HG02840 (cell line): Measurements from ENCODE around the gene FCRL1.
A peak's percentile ranks its signal among the peaks of the same experiment; 100 is the strongest.

Source experiments
- ATAC-seq: cut with Tn5 transposase; IDR thresholded peaks from one replicate; pipeline ENCODE4 v1.9.1; 2021; ENCODE audit warnings: mild to moderate bottlenecking, moderate library complexity, moderate number of reproducible peaks; ENCODE audit not compliant: unreplicated experiment, low FRiP score

Gene FCRL1, protein sequence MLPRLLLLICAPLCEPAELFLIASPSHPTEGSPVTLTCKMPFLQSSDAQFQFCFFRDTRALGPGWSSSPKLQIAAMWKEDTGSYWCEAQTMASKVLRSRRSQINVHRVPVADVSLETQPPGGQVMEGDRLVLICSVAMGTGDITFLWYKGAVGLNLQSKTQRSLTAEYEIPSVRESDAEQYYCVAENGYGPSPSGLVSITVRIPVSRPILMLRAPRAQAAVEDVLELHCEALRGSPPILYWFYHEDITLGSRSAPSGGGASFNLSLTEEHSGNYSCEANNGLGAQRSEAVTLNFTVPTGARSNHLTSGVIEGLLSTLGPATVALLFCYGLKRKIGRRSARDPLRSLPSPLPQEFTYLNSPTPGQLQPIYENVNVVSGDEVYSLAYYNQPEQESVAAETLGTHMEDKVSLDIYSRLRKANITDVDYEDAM

DNA sequence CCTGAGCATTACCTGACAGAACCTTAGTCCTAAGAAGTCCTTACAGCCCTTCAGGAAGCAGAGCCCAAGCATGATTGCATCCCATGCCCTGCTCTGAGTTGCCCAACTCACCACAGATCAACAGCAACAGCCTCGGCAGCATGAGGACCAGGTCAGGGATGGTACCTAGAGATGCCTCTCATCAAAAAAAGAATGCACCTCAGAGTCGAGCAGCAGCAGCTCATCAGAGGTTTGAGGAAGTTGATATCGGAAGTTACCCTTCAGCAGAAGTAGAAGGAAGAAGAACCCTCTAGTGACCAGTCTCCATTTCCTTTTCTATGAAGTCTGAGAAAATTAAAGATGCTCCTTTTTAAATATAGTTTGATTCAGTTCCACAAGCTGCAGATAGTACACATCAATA, at the start of gene FCRL1:
Gene FCRL1, minus strand, starts transcription at position 225 of the 400 bp plus-strand sequence. Its CDS starts 83 bp downstream, at position 142.
- ATAC-seq = no peak

GRCh38 chr1:157868654-157869053, 48.7 kb upstream of the FCRL1 start:
- no peak for ATAC-seq

DNA sequence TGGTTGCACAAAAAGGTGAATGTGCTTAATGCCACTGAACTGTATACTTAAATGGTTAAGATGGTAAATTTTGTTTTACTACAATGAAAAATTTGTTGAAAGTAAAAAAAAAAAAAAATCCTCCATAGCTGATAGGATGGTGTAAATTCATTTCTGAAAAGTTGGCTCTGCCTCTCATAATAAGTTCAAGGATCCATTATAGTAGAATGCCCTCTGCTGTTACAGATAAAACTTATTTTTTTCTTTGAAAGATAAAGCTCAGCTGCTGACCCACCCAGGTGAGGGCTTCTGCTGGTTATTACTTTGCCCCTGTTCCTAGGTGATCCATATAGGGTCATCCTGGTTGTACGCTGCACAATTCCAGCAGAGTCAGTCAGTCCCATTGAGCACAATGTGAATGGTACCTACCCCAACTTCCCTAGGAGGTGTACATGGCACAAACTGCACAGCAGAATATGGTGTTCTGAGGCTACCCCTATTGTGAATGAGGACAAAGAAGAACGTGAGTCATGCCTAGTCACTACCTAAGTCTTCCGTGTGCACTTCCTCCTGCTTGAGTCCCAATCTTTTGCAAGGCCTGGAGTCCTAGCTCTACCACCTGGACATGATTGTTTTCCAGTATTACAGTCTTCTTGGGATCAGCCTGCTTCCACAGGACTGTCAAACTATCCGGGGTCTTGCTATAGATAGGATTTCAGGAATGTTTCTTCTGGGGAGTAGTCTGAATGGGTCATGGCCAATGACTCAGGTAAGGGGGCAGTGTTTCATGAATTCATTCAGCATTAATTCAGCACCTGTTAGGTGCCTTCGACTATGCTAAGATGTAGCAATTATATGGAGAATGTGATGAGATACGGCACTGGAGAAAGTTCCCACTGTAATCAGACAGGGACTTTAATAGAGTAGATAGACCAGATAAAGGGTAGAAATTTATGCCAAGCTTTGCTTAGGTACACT, 42.5 kb upstream of the FCRL1 start:
- no peak for ATAC-seq

DNA sequence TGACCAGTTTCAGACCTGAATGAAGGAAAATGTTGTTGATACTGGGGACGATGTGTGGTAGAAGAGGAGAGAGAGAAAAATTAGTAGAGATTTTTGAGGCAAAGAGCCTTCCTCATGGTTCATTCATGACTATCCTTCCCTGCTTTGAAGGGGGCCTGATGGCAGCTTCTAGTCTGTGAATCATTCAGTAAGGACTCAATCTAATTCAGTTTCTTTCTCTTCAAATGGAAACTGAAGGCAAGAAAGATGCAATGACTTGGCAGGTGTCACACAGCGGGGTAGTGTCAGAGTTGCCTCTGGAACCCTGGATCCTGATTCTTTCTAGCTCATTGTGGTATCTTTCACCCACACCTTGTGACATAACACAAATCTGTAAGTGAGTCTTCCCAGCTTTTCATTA, 36.6 kb upstream of the FCRL1 start:
- ATAC-seq = no peak

DNA sequence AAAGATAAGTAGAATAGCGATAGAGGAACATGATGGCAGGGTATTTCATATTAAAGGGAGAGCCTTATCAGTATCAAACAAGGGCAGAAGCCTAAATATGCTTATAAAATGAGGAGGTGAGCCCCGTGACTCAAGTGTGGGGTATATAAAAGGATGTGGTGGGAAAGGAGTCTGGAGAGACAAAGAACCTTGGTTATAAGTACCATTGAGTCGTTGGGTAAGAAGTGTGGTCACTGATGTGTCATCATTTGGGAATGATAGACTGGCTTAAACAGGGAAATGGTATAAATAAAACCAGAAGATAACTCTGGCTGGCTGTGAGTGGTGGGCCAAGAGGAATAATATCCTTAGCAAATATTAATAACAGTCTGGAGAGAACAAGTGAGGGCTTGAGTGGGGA, 32.6 kb upstream of the FCRL1 start:
- no peak for ATAC-seq

DNA sequence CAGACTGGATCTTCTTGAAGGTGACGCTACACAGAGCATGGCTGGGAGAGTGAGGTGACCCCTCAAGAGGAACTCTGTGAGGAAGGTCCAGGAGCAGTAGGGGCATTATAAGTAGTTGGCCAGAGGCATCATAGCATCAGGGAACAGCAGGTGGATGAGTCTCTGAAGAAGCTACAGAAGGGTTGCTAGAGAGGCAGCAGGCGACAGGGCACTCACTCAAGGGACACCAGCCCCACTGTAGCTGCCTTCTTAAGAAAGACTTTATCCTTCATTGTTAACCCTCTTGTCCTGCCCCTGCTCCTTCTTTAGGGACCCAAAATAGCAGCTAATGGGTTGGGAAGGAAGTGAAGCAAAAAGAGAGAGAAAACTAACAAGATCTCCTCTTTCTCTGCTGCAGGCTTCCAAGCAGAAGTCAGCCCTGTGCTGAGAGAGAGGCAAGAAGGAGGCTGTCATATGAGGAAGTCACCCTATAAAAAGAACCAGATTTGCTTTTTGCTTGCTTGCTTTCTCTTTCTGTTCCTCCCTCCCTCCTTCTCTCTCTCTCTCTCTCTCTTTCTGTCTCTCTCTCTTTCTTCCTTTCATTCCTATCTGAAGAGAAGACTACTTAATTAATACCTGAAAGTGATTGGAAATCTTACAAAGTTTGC, 29.4 kb upstream of the FCRL1 start:
- ATAC-seq = peak; percentile 71

- no peak for ATAC-seq
Observed at GRCh38 chr1:157844089-157844830, 24.3 kb upstream of the FCRL1 start.

- ATAC-seq = no peak
Observed at GRCh38 chr1:157842939-157843338, 23.0 kb upstream of the FCRL1 start.

- no peak for ATAC-seq
Observed at GRCh38 chr1:157841708-157842107, 21.8 kb upstream of the FCRL1 start, which contains the start of gene CD5L. CD5L (minus strand) TSS chr1:157841808; CDS start chr1:157841701, 107 bp downstream.

DNA sequence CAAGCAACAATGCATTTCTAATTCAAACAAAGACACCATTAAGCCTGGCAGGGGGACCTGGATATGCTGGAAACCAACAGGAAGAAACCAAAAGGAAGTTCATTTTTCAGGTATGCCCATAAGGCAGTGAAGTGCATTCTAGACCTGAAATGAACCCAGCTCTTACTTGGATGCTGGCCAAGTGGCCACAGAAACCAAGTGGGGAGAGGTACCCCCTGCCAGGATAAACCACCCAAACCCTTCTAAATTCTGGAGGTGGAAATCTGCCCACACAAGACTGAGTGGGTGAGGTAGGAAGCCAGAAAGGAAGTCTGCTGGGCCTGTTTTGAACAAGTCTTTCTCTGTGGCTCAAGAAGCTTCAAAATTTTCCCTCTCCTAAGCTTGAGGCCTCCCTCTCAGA, 19.0 kb upstream of the FCRL1 start:
- ATAC-seq = no peak

DNA sequence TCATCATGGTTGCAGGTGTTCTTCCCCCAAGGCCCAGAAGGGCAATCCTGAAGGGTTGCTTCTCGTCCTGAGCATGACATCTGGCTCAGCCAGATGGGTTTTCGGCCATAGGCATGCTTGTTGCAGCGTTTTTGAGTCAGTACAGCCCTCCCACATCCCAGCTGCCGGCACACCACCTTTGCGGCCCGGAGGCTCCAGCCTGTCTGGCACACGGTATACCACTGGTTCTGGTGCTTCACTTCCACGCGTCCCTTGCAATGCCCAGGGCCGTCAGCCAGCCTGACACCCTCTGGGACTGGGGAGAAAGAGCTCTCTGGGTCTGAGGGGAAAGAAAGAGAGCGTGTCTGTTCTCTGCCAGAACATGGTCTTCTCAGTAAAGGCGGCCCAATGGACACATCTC, 14.5 kb upstream of the FCRL1 start:
- ATAC-seq = no peak

DNA sequence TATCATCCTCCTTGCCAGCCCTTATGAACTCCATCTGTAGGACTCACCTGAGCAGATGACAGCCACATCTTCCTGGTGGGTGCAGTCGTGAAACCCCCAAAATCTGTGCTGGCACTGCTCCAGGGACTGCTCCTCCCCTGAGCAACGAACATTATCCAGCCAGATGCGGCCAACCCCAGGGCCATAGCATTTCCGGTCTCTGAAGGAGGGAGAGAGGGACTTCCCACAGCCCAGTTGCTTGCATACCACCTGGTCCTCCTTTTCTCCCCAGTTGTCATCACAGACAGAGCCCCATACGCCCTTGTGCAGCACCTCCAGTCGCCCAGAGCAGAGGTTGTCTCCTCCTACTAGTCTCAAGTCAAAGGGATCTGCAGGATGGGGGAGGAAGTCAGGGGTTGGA, 13.2 kb upstream of the FCRL1 start:
- no peak for ATAC-seq

GRCh38 chr1:157831968-157832626, 12.2 kb upstream of the FCRL1 start:
- no peak for ATAC-seq

- no peak for ATAC-seq
Observed at GRCh38 chr1:157830887-157831286, 11.0 kb upstream of the FCRL1 start.

GRCh38 chr1:157829711-157830110, 9.8 kb upstream of the FCRL1 start:
- no peak for ATAC-seq

DNA sequence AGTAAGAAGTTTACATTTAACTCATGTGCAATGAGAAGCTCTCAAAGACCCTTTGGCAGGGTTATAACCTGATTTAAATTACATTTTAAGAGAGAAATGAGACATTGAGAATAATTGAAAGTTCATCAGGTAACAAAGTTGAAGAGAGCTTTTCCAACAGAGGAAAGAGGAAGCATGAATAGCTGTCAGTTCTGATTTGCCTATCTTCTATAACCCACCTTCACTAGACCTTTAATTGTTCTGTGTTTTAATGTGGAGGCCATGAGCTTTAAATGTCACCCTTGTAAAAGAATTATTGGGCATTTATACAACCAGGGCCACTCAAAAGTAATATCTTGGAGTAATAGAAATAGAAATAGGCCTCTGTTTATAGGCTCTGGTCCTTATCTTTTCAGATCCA, 9.3 kb upstream of the FCRL1 start:
- no peak for ATAC-seq

- ATAC-seq = no peak
Observed at GRCh38 chr1:157820299-157820698, 379 bp upstream of the FCRL1 start.

DNA sequence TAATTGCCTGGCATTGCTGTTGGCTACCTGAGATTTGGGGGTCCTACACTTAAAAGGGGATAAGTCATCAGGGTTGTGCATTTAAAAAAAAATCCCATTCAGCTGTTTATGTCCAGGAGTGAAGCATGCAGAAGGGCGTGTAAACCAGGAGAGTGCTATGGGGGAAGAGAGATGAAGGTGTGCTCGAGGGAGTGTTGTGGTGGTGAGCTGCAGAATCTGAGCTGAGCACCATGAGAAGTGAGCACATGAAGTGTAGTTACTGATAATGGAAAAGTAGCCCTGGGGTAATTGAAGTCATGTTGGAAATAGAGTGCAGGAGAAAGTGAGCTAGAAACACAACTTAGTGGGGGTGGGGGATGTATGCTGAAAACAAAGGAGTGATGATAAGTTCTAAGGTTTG, 705 bp downstream of the FCRL1 start:
- no peak for ATAC-seq

GRCh38 chr1:157813269-157813668, 6.7 kb downstream of the FCRL1 start:
- ATAC-seq = no peak
